ENCODE measurements around the gene CACNA1C. TPM values are rescaled to one million over a fixed set of nuclear protein-coding genes. Genes with fewer than 3 reads are reported as not detected.

CACNA1C gene
- total and polyA plus RNA-seq, 2 of the 4 experiments (the other 2 are of a cell fraction), result 1.6 to 2.6 TPM

DNA sequence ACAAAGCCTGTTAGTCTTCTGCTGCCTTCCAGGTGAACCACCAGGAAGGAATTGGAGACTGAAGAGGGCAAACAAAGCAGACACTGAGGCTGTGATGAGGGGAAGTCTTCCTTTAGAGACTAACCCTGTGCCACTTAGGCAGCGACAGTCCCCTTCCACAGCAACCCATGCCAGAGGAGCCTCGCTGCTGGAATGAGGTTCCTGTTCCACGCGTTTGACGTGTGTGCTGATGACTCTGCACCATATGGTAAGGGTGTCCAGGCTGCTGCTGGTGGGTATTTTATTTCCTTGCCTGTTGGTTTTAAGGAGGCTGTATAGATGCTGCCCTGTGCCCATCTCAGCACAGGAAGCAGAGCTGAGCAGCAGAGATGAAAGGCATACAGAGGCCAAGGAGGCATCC lies 380.1 kb downstream of the CACNA1C start:
- H4K20me1 ChIP-seq (ENCODE audit: insufficient read depth, low read length), result 0 out of 2 replicates have a peak, but pooled peaks cover 3% of the 10 kb centered on the region
- H3K4me1 ChIP-seq (ENCODE audit: control insufficient read depth, insufficient read depth, low read length), result no peaks in the 10 kb centered on the region
- ATAC-seq (ENCODE audit: low read depth) (no peak), DNase-seq (no peak)
- no peak overlapping the region for H3K4me2 ChIP-seq (ENCODE audit: low read depth, low read length)
- dilution Hi-C loops (cut with HindIII; ENCODE audit: low sequenced_read_pairs, unreplicated experiment), result no loop called here
- no peak overlapping the region for H2BK120ac ChIP-seq (ENCODE audit: low read depth, low read length)
- H2BK15ac ChIP-seq (ENCODE audit: low read depth, low read length), result no peak overlapping the region
- CTCF ChIA-PET, result no interaction called here
- no CpG with 5 or more reads among the region's 5 CpGs for WGBS, 2 experiments (ENCODE audit: extremely low coverage in 2 of 2, insufficient read length in 1 of 2)
- no peak overlapping the region for H3K4ac ChIP-seq (ENCODE audit: low read depth, low read length)
- no peak overlapping the region for H2BK20ac ChIP-seq (ENCODE audit: low read depth, low read length)
- H3K4me3 ChIP-seq (ENCODE audit: insufficient read depth, low read depth, low read length), result no peak overlapping the region
- in situ Hi-C loops (cut with MboI; ENCODE audit: low sequenced_read_pairs), result no loop called here
- no peak overlapping the region for H3K23ac ChIP-seq (ENCODE audit: low read depth, low read length)
- H3K18ac ChIP-seq (ENCODE audit: low read depth, low read length), result no peak overlapping the region
- POLR2A ChIA-PET (ENCODE audit: unreplicated experiment), result no interaction called here
- no peak overlapping the region for H4K8ac ChIP-seq (ENCODE audit: low read depth in 2 of 2, low read length in 2 of 2)
- intact Hi-C loops (cut with micrococcal nuclease), result no loop called here
- H3K36me3 ChIP-seq (ENCODE audit: control insufficient read depth, insufficient read depth, low read length), result no peaks in the 10 kb centered on the region
- H3K9me3 ChIP-seq (ENCODE audit: control insufficient read depth, insufficient read depth, low read length), result peaks cover 5% of the 10 kb centered on the region
- H2AK9ac ChIP-seq (replicated peaks; ENCODE audit: low read depth, low read length, poor library complexity), result no peak overlapping the region
- H4K91ac ChIP-seq (ENCODE audit: insufficient read depth, low read depth, low read length), result no peak overlapping the region
- no peaks in the 10 kb centered on the region; the same call in 1 of the 2 replicates for H3K27me3 ChIP-seq (ENCODE audit: control insufficient read depth, insufficient read depth, low read length)
- no peak overlapping the region for H3K9ac ChIP-seq (ENCODE audit: low read depth, low read length)
- H3K56ac ChIP-seq (ENCODE audit: extremely low read depth, insufficient read depth, low read length), result no peak overlapping the region
- peaks cover 4% of the 10 kb centered on the region; the same call in 1 of the 2 replicates for H3K9me1 ChIP-seq (ENCODE audit: insufficient read depth, low read length)
- no peak overlapping the region for H3K27ac ChIP-seq (ENCODE audit: insufficient read depth, low read length)
- no peak for TF ChIP-seq RAD21 (IDR thresholded peaks at IDR 0.05; ENCODE audit: low read length)
- TF ChIP-seq MAFK (IDR thresholded peaks at IDR 0.05; ENCODE audit: low read depth, low read length), result no peak
- no peak for TF ChIP-seq CTCF (conservative IDR thresholded peaks at IDR 0.05; ENCODE audit: low read depth, low read length)
- TF ChIP-seq BHLHE40 (IDR thresholded peaks at IDR 0.05; ENCODE audit: low read depth, low read length), result no peak
- TF ChIP-seq CHD1 (IDR thresholded peaks at IDR 0.05; ENCODE audit: low read depth, low read length), result no peak
- no peak for TF ChIP-seq SMC3 (IDR thresholded peaks at IDR 0.05; ENCODE audit: low read depth, low read length)
- no peak for TF ChIP-seq POLR2A (IDR thresholded peaks at IDR 0.05; ENCODE audit: low read depth, low read length)
- TF ChIP-seq MAZ (IDR thresholded peaks at IDR 0.05; ENCODE audit: borderline replicate concordance, low read depth, low read length), result no peak
- TF ChIP-seq FOS (IDR thresholded peaks at IDR 0.05; ENCODE audit: low read depth, low read length), result no peak
- TF ChIP-seq RFX5 (IDR thresholded peaks at IDR 0.05; ENCODE audit: low read depth, low read length), result no peak
- TF ChIP-seq RCOR1 (IDR thresholded peaks at IDR 0.05; ENCODE audit: insufficient replicate concordance, low read length), result no peak
- TF ChIP-seq, protein P1, sequence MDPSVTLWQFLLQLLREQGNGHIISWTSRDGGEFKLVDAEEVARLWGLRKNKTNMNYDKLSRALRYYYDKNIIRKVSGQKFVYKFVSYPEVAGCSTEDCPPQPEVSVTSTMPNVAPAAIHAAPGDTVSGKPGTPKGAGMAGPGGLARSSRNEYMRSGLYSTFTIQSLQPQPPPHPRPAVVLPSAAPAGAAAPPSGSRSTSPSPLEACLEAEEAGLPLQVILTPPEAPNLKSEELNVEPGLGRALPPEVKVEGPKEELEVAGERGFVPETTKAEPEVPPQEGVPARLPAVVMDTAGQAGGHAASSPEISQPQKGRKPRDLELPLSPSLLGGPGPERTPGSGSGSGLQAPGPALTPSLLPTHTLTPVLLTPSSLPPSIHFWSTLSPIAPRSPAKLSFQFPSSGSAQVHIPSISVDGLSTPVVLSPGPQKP (IDR thresholded peaks at IDR 0.05; ENCODE audit: borderline replicate concordance, low read depth, low read length), result no peak
- no peak for TF ChIP-seq MXI1 (IDR thresholded peaks at IDR 0.05; ENCODE audit: borderline replicate concordance, low read depth, low read length)
- TF ChIP-seq CEBPB (IDR thresholded peaks at IDR 0.05; ENCODE audit: low read depth, low read length), result no peak
- TF ChIP-seq, protein P2, sequence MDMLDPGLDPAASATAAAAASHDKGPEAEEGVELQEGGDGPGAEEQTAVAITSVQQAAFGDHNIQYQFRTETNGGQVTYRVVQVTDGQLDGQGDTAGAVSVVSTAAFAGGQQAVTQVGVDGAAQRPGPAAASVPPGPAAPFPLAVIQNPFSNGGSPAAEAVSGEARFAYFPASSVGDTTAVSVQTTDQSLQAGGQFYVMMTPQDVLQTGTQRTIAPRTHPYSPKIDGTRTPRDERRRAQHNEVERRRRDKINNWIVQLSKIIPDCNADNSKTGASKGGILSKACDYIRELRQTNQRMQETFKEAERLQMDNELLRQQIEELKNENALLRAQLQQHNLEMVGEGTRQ (IDR thresholded peaks at IDR 0.05; ENCODE audit: low read depth, low read length), result no peak
- no peak for TF ChIP-seq NFE2L2 (IDR thresholded peaks at IDR 0.05; ENCODE audit: low read depth, low read length)
- no peak overlapping the region for H4K5ac ChIP-seq (ENCODE audit: low read depth, low read length)
- H2BK5ac ChIP-seq (ENCODE audit: low read depth, low read length, poor library complexity, severe bottlenecking), result no peak overlapping the region
- no peaks in the 10 kb centered on the region for H3K79me1 ChIP-seq (ENCODE audit: low read depth in 1 of 2, low read length in 2 of 2)
- no peak overlapping the region for H2AK5ac ChIP-seq (ENCODE audit: low read depth, low read length)
- no peak overlapping the region for H3K14ac ChIP-seq (replicated peaks; ENCODE audit: low read depth, low read length)
- no TSS peak for BruUV-seq (replicated peaks)
- H2AFZ ChIP-seq (replicated peaks; ENCODE audit: low read length, poor library complexity), result no peak overlapping the region

Measured in IMR-90 (cell line).